NB4 (cell line): ENCODE results near the gene NMNAT3.

Experiments used
- DNase-seq: peaks from one replicate; pipeline ENCODE4 v3.0.0; 2010; ENCODE audit warnings: low read depth
- H3K4me3 ChIP-seq: one replicate; pipeline ENCODE4 v1.5.1; 2011; ENCODE audit warnings: mild to moderate bottlenecking, low read depth, low read length, moderate library complexity
- MYC ChIP-seq: IDR thresholded peaks from 2 replicates; pipeline ENCODE4 v1.6.1; 2011; ENCODE audit warnings: low read depth, low read length
- POLR2A ChIP-seq: IDR thresholded peaks from 2 replicates; pipeline ENCODE4 v1.6.1; 2011; ENCODE audit warnings: mild to moderate bottlenecking; ENCODE audit not compliant: insufficient read length; ENCODE audit errors: extremely low read depth
- TF ChIP-seq, protein P1 (sequence below): IDR thresholded peaks from 2 replicates; pipeline ENCODE4 v1.6.1; 2011; ENCODE audit warnings: low read depth, low read length
- TF ChIP-seq, protein P2 (sequence below): IDR thresholded peaks from one replicate; pipeline ENCODE4 v1.5.1; 2012; ENCODE audit warnings: low read depth, low read length

The NMNAT3 gene

DNA sequence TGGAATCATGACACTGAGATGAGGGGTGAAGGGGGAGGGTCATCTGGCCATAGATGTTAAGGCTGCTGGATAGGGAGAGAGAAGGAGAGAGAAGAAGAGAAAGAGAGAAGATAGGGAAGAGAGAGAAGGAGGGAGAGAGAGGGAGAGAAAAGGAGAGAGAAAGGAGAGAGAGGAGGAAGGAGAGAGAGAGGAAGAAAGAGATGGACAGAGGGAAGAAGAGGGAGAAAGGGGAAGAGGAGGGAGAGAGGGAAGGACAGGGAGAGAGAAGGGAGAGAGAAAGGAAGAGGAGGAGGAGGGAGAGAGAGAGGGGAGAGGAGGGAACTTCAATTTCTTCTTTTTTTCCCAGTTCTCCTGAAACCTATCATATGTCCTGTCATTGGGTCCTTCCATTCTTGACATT lies 123.1 kb downstream of the NMNAT3 start:
- H3K4me3 ChIP-seq: no peak overlapping the region
- no peak for TF ChIP-seq POLR2A
- TF ChIP-seq, protein P1, sequence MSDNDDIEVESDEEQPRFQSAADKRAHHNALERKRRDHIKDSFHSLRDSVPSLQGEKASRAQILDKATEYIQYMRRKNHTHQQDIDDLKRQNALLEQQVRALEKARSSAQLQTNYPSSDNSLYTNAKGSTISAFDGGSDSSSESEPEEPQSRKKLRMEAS: no peak
- TF ChIP-seq, protein P2, sequence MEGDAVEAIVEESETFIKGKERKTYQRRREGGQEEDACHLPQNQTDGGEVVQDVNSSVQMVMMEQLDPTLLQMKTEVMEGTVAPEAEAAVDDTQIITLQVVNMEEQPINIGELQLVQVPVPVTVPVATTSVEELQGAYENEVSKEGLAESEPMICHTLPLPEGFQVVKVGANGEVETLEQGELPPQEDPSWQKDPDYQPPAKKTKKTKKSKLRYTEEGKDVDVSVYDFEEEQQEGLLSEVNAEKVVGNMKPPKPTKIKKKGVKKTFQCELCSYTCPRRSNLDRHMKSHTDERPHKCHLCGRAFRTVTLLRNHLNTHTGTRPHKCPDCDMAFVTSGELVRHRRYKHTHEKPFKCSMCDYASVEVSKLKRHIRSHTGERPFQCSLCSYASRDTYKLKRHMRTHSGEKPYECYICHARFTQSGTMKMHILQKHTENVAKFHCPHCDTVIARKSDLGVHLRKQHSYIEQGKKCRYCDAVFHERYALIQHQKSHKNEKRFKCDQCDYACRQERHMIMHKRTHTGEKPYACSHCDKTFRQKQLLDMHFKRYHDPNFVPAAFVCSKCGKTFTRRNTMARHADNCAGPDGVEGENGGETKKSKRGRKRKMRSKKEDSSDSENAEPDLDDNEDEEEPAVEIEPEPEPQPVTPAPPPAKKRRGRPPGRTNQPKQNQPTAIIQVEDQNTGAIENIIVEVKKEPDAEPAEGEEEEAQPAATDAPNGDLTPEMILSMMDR: no peak
- TF ChIP-seq MYC: no peak
- DNase-seq: no peak

DNA sequence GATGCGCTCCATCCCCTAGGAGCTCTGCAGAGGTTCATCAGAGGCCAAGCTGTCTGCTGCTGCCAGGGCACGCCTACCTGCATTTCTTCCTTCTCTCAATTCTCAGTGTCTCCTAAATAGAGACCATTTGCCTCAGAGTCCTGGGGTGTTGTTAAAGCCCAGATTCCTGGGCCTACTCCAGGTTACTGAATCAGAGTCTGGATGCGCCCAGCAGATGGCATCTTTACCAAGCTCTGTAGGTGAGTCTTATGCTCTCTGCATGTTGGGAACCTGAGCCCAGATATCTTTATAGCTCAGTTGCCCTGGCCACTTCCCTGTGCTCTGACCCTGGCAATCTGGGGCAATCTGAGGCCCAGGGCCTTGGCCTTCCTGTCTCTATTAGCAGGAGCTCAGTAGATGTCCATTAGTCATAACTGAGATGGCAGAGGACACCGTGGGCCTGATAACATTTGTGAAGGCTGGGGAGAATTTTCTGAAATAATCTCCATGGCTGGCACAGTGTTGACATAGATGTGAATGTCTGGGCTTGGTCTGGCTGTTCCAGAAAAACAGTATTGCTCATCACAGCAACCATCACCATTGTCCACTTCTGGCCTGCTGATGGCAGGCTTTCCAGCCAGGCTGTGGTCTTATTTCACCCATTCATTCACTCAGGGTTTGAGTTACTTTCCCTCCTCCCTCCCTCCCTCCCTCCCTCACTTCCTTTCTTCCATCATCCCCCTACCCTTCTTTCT lies 125.0 kb downstream of the NMNAT3 start:
- DNase-seq: no peak

DNA sequence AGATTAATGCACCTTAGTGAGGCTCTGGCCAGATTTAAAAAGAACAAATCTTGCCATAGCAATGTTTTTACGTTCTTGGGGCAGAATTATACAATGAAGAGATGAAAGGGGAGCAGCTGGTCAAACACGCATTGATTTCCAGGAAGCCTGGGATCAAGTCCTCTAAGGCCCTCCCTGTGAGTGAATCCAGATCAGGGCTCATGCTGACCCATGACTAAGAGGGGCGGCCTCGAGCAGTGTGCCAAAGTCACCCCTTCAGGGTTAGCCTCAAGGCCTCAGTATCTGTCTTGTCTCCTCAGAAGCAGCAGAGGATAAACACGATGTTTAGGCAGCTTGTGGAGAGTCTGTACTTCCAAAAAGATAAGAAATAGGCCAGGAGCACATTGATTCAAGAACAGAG lies 129.0 kb downstream of the NMNAT3 start:
- TF ChIP-seq, protein P1: no peak
- TF ChIP-seq MYC (no peak), POLR2A (no peak)
- TF ChIP-seq, protein P2: no peak
- H3K4me3 ChIP-seq: no peak overlapping the region

More for the DNA sequence above, 125.0 kb downstream of the NMNAT3 start:
- no peak for TF ChIP-seq MYC
- TF ChIP-seq, protein P2: no peak
- no peak for TF ChIP-seq POLR2A
- TF ChIP-seq, protein P1: no peak
- H3K4me3 ChIP-seq: no peak overlapping the region

DNA sequence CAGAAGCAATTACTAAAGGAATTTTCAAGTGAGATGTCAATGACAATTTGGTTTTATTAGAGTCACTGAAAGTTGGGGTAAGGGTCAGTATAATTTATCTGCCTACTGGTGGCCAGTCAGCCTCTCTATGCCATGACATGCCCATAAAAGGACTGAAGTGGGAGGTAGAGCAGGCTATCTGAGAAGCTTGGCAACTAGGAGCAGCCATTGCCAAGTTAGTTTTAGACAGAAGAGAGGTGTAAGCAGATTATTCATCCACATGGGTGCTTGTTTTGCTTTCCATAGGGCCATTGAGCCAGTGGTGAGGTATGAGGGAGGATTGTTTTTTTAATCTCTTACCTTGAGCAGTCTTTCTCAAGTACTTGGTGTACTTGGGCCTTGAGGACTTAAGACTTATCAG lies 130.1 kb downstream of the NMNAT3 start:
- TF ChIP-seq POLR2A (no peak), MYC (no peak)
- TF ChIP-seq, protein P1: no peak
- TF ChIP-seq, protein P2: no peak
- no peak for DNase-seq
- H3K4me3 ChIP-seq: no peak overlapping the region

More for the DNA sequence above, 129.0 kb downstream of the NMNAT3 start:
- DNase-seq: no peak

DNA sequence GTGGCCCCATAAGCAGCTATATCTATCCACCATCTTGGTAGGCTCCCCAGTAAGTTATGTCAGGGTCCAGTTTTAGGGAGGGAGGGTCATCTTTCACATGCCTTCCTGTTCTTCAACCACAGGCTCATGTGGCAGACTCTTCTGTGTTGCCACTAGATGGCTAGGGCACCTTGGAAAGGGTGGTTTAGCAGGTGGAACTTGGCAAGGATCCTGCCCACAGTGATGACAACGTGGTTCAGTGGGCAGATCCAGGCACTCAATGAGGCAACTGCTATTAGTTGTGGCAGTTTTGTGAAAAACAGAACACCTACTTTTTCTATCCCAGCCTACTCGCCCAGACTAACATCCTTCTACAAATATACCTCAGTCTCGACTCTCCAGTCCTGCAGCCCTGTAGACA lies 131.0 kb downstream of the NMNAT3 start:
- TF ChIP-seq, protein P2: no peak
- no peak for TF ChIP-seq MYC
- TF ChIP-seq POLR2A: no peak
- TF ChIP-seq, protein P1: no peak
- no peak overlapping the region for H3K4me3 ChIP-seq
- no peak for DNase-seq
